ENCODE measurements around the gene OR10R2.
"Not testable (repeated sequence)": the region's sequence is repeated elsewhere in the genome, so short reads cannot be mapped to it uniquely, and the experiment has no call there.

OR10R2 gene, protein sequence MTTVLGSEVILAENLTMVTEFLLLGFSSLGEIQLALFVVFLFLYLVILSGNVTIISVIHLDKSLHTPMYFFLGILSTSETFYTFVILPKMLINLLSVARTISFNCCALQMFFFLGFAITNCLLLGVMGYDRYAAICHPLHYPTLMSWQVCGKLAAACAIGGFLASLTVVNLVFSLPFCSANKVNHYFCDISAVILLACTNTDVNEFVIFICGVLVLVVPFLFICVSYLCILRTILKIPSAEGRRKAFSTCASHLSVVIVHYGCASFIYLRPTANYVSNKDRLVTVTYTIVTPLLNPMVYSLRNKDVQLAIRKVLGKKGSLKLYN

DNA sequence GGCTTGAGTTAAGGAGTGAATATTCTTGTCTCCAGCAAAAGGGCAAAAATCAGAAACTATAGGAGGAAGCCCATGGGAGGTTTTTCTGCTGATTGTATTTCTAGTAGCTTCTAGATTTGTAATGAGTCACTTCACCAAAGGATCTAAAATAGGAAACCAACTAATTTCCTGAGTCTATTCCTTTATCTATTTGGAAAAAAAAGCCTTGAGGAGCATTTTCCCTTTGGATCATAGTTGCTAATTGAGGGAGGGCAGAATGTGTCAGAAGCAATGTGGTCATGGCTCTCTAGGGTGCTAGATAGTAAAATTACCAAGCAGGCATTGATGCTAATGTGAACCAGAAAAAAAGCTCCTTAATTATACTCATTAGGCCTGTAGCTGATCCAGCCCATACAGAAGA is at the start of gene OR10R2:
OR10R2 (plus strand) TSS at position 301 of the 400 bp plus-strand sequence. CDS start 106 bp downstream, outside the sequence.
- DNase-seq: no peak

DNA sequence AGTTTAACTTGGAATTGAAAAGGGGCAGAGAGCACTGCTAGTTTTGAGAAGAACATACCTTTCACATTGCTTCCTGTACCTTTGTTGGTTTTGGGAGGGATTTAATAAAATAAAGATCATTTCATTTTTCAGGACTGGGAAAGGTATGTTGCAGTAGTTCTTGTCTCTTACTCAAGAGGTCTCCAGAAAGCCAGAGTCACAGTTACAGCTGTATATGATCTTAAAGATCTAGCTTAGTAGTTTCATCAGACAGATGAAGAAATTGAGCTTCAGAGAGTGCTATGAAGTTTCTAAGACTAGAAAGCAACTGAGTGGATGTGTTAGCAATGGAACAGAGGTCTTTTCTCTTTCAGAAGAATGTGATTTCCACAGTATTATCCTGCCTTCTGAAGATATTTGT is 47.0 kb upstream of the OR10R2 start:
- no peak for DNase-seq

DNA sequence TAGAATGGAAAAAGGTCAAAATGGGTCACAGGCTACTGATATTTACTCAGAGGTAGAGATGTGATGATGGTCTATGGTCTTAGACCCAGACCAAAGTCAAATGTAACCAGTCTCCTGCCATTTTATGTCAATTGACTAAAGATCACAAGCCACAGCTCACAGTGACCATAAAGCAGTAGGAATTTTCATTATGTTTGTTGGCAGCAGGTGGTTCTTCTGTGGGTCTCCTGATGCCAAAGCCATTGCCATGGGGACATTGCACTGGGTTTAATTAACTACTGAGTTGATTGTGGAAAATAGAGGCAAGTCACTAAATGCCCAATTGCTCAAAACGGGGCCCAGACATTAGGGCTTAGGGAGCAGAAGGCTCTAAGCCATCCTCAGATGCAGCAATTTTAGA is 45.9 kb upstream of the OR10R2 start, which contains the start of gene OR10K2:
OR10K2 (minus strand) TSS at position 101 of the 400 bp plus-strand sequence. CDS start 5,371 bp downstream, outside the sequence.
- DNase-seq: no peak

DNA sequence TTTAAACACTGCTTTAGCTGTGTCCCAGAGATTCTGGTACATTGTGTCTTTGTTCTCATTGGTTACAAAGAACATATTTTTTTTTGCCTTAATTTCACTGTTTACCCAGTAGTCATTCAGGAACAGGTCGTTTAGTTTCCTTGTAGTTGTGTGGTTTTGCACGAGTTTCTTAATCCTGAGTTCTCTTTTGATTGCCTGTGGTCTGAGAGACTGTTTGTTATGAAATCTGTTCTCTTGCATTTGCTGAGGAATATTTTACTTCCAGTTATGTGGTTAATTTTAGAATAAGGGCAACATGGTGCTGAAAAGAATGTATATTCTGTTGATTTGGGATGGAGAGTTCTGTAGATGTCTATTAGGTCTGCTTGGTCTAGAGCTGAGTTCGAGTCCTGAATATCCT is 41.9 kb upstream of the OR10R2 start:
- DNase-seq: not testable (repeated sequence)

DNA sequence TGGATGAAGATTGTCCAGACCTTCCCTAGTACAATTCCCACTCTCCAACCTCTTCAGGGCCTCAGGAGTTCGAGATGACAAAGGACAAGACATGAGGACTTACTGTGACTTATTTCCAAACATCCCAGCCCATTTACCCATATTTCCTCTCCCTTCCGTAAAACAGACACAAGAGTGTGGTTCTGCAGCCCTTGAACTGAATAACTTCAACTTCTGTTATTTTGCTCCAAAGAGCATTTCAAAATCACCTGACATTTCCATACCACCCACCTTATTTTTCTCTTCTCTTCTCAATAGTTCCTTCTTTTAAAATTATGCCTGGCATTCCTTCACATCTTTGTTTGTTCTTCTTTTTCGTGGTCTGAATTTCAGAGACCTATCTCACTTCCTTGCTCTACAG is 37.3 kb upstream of the OR10R2 start:
- no peak for DNase-seq

DNA sequence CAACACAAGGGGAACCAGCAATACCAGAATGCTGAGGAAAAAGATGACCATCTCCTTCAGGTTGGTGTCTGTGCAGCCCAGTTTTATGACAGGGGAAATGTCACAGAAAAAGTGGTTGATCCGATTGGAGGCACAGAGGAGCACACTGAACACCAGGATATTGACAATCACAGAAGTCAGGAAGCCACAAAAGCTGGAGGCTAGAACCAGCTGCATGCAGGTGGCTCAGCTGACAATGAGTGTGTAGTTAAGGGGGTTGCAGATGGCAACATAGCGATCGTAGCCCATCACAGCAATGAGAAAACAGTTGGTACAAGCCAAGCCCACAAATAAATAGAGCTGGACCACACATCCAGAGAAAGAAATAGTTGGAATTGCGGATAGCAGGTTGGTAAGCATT is 26.6 kb upstream of the OR10R2 start:
- no peak for DNase-seq

DNA sequence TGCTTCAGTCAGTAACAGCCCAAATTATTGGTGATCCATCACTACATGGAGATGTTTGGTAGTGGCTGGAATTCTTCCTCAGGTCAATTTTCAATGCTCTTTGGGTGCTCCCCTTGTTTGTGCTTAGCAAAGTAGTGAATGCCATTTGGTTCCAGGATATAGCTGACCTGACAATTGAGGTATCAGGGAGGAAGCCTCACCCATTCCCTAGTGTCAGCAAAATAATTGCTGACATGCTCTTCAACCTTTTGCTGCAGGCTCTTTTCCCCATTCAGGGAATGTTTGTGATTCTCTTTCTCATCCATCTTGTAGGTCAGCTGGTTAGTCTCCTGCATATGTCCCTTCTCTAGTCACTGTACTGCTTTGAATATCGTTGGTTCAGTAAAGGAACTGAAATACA is 17.5 kb upstream of the OR10R2 start:
- DNase-seq: no peak

DNA sequence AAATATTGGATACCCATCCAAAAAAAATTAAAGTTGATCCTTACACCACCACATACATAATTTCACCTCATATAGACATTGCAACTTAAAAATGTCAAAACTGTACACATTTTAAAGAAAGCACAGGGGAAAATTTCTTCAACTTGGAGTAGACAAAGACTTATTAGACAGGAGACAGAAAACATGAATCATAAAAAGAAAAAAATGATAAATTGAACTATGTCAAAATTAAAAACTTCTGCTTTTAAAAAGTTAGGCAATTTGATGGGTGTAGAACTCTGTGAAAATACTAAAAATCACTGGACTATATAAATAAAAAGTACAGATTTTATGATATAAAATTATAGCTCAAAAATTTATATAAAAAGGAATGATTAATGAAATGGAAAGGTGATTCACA is 14.8 kb upstream of the OR10R2 start:
- no peak for DNase-seq

DNA sequence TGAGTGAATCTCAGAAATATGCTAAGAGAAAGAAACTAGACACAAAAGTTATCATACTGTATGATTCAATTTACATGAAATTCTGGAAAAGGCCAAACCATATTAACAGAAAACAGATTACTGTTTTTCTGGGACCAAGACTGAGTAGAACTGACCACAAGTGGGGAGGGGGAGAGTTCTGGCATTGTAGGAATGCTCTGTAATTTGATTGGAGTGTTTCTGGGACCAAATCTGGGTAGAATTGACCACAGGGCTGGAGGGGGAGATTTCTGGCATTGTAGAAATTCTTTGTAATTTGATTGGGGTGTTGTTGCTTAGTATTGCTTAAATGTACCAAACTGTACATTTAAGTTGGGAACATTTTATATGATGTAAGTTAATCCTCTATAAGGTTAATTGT is 13.8 kb upstream of the OR10R2 start:
- DNase-seq: no peak

DNA sequence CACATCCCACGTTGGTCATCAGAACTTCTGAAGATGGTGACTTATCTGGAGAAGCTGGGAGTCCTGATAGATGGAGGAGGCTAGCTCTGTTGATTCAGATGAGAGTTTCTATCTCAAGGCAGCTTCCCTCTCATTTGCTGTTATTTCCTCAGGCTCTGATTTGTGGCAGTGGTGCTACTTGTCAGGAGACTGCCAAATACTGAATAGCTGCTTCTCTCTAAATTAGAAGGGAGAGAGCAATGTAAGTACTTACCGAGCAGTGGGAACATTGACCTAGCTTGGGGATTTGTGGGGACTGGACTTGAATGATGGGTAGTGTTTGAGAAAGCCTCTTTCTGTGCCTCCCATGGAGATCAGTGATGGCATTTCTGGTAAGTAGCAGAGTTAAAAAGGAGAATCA is 10.5 kb upstream of the OR10R2 start, which contains the start of gene OR10K1:
OR10K1 (plus strand) TSS at position 301 of the 400 bp plus-strand sequence. CDS start 3,728 bp downstream, outside the sequence.
- DNase-seq: no peak

DNA sequence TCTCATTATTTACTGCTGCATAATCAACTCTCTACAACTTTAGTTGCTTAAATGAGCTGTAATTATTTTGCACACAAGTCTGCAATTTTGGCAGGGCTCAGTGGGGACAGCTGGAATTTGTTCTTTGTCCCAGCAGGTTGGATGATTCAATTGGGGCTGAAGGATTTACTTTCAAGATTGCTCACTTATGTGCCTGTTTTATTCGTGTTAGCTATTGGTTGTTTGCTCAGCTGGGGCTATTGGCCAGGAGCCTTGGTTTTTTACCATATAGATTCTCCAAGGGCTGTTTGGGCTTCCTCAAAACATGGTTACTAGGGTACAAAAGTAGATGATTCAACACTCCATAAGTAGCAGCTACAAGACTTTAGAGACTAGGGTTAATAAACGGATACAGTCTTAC is 13.4 kb downstream of the OR10R2 start:
- no peak for DNase-seq

DNA sequence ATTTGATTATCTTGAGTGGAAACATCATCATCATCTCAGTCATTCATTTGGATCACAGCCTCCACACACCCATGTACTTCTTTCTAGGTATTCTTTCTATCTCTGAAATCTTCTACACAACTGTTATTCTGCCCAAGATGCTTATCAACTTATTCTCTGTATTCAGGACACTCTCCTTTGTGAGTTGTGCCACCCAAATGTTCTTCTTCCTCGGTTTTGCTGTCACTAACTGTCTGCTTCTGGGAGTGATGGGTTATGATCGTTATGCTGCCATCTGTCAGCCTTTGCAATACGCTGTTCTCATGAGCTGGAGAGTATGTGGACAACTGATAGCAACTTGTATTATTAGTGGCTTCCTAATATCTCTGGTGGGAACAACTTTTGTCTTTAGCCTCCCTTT is 19.3 kb downstream of the OR10R2 start:
- DNase-seq: no peak

DNA sequence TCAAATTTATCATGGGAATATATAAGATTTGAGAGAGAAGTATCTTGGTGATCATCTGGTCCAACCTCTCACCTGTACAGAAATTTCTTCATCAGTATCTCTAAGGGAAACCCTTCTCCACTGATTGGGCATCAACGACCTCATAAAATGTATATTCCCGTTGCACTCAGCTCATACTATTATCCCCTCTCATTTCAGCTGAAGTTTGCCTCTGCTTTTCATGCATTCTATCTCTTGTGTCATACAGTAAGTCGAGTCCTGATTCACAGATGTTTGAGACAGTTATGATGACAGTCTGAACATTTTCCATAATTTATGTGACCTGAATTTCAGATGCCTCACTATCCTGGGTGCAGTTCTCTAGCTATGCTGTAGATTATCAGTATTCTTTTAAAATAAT is 21.0 kb downstream of the OR10R2 start:
- DNase-seq: no peak

DNA sequence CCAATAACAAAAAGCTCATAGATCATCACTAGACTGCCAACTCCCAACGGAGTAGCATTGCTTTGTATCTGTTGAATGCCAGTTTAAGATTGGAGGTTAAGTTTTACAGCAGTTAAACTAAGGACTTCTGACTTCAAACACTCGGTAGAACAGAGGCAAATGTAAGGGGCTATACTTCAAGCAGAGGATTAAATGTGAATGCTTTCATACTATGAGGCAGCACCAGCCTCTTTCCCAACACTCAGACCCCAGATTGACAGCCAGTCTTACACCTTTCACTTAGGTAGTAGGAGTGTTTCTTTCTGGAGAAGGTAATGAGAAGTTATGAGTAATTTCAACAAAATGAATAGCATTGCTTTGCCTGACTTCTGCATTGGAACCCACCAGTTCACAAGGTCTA is 22.8 kb downstream of the OR10R2 start:
- no peak for DNase-seq

DNA sequence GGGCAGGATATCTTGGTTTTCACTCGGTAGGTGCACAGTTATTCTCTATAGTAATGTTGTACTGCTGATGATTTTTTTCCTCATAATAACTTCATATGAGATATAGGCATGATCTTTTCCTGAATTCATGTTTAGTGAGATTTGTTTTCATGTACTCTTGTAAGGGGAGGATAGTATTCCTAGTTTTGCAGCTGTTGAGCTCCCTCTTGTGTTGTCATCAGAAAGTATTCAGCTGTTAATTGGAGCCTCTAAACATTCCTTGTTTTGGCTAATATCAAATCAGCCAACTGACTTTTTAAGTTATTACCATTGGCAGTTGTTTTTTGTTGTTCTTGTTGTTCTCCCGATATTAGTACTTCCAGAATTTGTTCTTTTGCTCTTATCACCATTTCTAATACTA is 24.4 kb downstream of the OR10R2 start:
- no peak for DNase-seq

DNA sequence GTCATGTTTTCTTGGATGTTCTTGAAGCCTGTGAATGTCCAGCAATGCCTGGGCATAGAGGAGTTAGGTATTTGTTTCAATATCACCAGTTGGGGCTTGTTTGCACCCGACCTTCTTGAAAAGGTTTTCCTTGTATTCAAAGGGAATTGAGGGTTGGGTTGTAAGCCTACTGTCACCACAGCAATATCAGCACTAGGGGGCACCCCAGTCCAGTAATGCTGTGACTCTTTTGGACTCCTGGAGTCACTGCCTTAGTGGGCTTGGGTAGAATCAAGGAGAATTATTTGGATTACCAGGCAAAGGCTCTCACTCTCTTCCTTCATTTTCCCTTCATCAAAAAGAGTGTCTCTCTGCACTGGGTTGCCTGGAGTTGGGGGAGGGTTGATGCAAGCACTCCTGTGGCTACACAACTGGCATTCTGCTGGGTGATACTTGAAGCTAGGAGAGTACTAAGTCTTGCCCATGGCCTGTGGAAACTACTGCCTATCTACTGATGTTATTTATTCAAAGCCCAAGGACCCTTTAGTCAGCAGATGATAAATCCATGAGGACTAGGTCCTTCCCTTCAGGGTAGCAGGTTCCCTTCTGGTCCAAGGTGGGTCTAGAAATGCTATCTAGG is 34.5 kb downstream of the OR10R2 start:
- no peak for DNase-seq

DNA sequence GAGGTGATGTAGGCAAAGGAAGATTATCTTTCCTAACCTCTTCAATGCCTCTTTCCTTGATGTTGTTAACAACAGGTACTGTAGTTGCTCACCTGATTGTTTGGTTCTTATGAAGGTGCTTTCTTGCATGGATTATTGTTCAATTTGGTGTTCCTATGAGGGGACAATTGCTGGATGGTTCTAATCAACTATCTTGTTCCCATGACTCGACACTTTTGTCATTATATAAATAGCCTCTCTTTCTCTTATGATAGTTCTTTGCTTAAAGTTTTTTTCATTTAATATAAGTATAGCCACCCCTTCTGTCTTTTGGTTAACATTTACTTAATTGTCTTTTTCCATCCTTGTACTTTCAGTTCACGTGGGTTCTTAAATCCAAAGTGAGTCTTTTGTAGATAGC is 35.5 kb downstream of the OR10R2 start:
- DNase-seq: no peak

DNA sequence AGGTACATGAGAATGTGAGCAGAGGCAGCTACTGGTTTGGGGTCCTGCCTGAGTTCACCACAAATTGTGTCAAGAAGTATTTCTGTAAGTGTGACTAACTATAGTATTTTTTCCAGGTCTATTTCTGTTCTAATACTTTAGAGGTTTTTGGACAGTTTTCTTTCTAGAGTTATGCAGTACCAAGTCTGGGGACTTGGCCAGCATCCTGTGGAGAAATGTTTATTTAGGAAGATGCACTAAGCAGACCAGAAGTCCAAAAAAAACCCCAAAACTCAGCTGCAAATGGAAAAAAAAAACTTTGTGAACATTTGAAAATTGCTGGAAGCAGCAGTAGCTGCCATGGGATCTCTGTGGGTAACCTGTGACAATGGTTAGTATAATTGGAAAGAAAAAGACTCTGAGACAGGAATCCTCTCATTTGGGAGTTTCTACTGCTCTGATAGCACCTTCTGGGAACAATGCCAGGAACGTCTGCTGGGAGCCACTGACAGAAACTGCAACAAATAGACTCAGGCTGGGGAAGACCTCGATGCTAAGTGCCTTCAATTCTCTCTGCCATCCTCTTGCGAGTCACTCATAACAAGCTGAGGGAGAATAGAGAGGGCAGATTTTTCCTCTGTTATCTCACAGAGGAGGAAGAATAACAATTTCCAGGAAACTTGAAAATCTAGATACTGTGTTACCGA is 37.6 kb downstream of the OR10R2 start:
- no peak for DNase-seq

DNA sequence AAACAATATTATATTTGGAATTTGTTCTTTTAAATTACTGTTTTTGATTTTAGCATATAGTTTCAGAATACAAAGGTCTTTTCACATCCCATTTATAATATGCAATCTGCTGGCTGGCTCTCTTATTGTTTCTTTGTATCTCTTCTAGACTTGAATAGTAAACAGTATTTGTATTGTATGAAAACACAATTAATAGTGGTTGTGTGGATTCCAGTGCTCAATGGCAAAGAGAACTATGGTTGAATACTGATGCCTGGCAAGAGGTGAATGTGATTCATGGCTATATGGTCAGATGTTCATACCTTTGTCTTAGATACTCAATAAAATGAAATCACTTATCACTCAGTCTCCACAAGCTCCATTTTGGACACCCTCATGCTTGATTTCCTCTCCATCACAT is 44.9 kb downstream of the OR10R2 start:
- DNase-seq: no peak

DNA sequence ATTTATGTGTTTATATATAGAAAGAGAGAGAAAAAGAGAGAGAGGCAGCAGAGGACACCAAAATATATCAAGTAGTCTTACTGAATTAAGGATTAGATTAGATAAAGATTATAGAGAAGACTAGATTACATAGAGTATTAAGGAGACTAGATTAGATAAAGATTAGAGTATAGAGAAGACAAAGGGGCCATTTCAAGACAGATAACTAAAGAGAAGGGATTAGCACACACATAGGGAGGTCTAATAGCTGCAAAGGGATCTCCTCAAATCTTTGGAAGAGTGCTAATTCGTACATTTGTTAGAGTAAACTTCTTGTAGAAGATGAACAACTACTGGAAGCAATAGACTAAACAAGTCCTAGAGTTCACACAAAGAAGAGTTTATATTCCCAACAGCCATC is 48.0 kb downstream of the OR10R2 start:
- DNase-seq: no peak

DNA sequence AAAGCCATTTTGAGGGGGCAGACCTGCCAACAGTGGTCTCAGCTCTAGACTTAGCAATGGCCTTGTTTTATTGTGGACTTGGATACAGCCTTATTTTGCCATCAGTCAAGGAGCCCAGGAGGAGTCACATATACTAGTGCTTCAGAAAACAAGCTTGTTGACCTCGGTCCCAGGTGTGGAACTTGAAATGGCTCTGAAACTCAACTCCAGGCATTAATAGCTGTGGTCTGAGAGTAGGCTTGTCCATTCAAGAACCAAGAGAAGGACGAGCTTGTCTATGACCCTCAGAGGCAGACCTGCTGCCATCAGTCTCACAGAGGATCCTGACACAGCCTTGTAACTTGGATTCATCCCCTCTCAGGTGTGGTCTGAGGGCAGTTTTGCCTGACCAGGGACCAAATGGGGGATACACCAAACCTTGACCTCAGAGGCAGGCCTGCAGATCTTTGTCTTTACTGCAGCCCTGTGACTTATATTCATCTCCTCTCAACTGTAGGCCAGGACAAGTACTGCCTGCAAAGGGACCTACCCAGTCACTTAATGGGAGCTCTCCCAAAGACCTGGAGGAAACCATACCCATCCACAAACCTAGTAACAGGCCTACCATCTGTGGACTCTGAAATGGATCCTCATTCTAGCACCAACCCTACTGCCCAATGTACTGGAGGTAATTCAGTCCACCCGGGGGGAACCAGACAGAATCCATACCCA is 49.1 kb downstream of the OR10R2 start:
- DNase-seq: no peak

DNA sequence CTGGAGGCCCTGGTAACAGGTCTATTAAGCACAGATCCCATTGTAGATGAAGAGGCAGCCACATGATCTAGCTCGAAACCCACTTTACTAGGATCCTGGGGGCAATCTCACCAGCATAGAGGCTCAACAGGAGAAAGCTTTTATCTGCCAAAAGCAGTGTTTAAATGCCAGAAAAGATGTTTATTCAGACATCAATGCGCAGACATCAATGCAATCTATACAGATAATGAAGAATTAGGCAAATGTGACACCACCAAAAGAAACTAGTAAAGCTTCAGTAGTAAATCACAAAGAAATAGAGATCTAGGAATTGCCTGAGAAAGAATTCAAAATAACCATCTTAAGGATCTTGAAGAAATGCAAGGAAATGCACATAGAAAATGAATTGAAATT is 49.6 kb downstream of the OR10R2 start:
- DNase-seq: no peak

DNA sequence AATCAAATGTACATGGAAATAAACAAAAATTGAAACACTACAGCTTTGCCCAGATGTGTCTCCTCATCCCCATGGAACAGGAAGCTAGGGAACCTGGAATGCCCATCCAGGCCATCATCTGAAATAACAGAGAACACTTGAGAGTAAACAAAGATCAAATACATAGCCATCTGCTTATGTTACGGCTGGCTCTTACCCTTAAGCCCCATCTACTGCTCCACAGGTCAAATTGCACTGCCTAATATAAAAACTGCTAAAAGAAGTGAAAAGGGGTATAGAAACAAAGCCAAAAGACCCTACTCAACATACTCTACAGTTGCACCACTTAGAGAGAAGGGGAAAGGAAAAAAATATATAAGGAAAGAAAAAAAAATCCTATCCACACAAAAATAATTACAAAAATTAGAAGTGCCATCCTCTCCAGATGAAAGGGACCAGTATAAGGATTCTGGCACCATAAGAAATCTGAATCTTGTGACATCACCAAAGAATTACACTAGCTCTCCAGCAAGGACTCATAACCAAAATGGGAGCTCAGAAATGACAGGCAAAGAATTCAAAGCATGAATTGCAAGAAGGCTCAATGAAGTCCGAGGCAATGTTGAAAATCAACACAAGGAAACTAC is 55.3 kb downstream of the OR10R2 start:
- DNase-seq: no peak
